OCI-LY3 (cell line): ENCODE measurements around the gene RFC2.

Experiments
- EZH2phosphoT487 ChIP-seq: fragments of 200-600 bp; shearing (Covaris generic); IDR thresholded peaks from 2 replicates; pipeline ENCODE4 v1.6.1; 2018; ENCODE audit warnings: antibody characterized with exemption, mixed run types, low read depth
- TF ChIP-seq, protein P1 (sequence below): fragments of 200-600, 300-600 bp; sonication (generic); IDR thresholded peaks from 2 replicates; pipeline ENCODE4 v1.5.1; 2014; ENCODE audit warnings: antibody characterized with exemption, low read length, low read depth

DNA sequence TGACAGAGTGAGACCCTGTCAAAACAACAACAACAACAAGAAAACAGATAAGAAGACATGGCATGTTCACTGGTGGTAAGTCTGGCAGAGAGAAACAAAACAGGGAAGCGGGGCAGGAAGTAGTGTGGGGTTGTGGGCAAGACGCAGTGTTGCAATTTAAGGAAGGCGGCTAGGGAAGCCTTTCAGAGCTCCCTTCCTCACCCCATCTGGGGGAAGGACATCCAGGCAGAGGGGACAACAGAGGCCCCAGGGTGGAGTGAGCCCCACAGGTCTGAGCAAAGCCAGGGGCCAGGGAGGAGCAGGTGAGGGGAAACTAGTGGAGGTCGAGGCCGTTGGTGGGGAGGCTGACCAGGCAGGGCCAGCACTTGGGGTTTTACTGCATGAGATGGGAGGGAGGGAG is 27.6 kb downstream of the RFC2 start:
- TF ChIP-seq, protein P1, sequence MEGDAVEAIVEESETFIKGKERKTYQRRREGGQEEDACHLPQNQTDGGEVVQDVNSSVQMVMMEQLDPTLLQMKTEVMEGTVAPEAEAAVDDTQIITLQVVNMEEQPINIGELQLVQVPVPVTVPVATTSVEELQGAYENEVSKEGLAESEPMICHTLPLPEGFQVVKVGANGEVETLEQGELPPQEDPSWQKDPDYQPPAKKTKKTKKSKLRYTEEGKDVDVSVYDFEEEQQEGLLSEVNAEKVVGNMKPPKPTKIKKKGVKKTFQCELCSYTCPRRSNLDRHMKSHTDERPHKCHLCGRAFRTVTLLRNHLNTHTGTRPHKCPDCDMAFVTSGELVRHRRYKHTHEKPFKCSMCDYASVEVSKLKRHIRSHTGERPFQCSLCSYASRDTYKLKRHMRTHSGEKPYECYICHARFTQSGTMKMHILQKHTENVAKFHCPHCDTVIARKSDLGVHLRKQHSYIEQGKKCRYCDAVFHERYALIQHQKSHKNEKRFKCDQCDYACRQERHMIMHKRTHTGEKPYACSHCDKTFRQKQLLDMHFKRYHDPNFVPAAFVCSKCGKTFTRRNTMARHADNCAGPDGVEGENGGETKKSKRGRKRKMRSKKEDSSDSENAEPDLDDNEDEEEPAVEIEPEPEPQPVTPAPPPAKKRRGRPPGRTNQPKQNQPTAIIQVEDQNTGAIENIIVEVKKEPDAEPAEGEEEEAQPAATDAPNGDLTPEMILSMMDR: no peak
- no peak for TF ChIP-seq EZH2phosphoT487
